Duodenal mucosa (tissue), 2 donors: ENCODE results near the gene FBL.
A peak's percentile ranks its signal among the peaks of the same experiment; 100 is the strongest.

Source experiments
- H3K27ac ChIP-seq: one replicate; pipeline ENCODE4 v1.7.0; 2013; ENCODE audit warnings: low read depth, low read length
- H3K27me3 ChIP-seq, 2 donors: one replicate each; pipeline ENCODE4 v1.7.0; 2013; ENCODE audit warnings: low read length in 2 of 2, control low read depth in 1 of 2; ENCODE audit not compliant: insufficient read depth in 2 of 2, control insufficient read depth in 1 of 2
- H3K36me3 ChIP-seq, 2 donors: one replicate each; pipeline ENCODE4 v1.7.0; 2013; ENCODE audit warnings: low read length in 2 of 2, control low read depth in 1 of 2; ENCODE audit not compliant: insufficient read depth in 2 of 2, control insufficient read depth in 1 of 2
- H3K4me1 ChIP-seq, 2 donors: one replicate each; pipeline ENCODE4 v1.7.0; 2013; ENCODE audit warnings: low read length in 2 of 2, control low read depth in 1 of 2; ENCODE audit not compliant: insufficient read depth in 2 of 2, control insufficient read depth in 1 of 2
- H3K4me3 ChIP-seq, 2 donors: one replicate each; pipeline ENCODE4 v1.7.0; 2013; ENCODE audit warnings: low read length in 2 of 2, low read depth in 1 of 2
- H3K9ac ChIP-seq, 2 donors: one replicate each; pipeline ENCODE4 v1.7.0; 2013; ENCODE audit warnings: low read length in 2 of 2, low read depth in 1 of 2
- H3K9me3 ChIP-seq, 2 donors: one replicate each; pipeline ENCODE4 v1.7.0; 2013; ENCODE audit warnings: low read length in 2 of 2, control low read depth in 1 of 2; ENCODE audit not compliant: control insufficient read depth in 1 of 2

Gene FBL

DNA sequence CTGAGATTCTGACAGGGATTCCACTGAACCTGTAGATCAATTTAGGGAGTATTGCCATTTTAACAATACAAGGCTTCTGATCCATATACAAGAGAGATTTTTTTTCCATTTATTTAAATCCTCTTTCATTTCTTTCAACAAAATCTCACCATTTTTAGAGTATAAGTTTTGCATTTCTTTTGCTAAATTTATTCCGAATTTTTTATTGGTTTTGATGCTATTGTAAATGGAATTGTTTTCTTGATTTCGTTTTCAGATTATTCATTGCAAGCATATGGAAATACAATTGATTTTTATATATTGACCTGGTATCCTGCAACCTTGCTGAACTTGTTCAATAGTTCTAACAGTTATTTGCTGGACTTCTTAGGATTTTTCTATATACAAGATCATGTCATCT is 49.1 kb downstream of the FBL start:
- Histone ChIP-seq H3K4me1 (no peaks in the 10 kb centered on the region), H3K9me3 (no peaks in the 10 kb centered on the region), H3K27ac (no peak overlapping the region), H3K9ac (no peak overlapping the region), H3K36me3 (no peaks in the 10 kb centered on the region), H3K27me3 (peaks cover 7 to 8% of the 10 kb centered on the region in 2 donors), H3K4me3 (no peak overlapping the region)

GRCh38 chr19:39796000-39796498 is 50.1 kb downstream of the FBL start:
- H3K4me1 ChIP-seq: no peaks in the 10 kb centered on the region
- H3K27me3 ChIP-seq: peaks cover 3 to 5% of the 10 kb centered on the region in 2 donors
- no peaks in the 10 kb centered on the region for H3K36me3 ChIP-seq
- H3K9ac ChIP-seq: no peak overlapping the region
- H3K27ac ChIP-seq: no peak overlapping the region
- no peaks in the 10 kb centered on the region for H3K9me3 ChIP-seq
- H3K4me3 ChIP-seq: no peak overlapping the region

DNA sequence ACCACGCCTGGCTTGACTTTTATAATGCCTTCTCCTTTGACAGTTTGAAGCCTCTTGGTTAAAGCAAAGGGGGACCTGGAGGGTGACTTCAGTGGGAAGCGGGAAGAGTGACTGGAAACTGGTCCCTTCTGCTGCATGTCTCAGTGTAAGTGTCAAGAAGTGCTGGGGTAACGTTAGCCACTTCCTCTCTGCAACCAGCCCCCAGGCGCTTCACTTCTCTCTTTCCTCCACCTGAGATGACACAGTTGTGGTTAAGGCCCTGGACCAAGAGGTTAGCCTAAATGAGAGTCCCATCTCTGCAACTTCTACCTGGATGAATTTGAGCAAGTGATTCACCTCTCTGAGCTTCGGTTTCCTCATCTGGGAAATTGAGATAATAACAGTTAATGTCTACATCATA is 51.2 kb downstream of the FBL start:
- no peaks in the 10 kb centered on the region for H3K9me3 ChIP-seq
- H3K4me3 ChIP-seq: no peak overlapping the region
- H3K27me3 ChIP-seq: peaks cover 3 to 5% of the 10 kb centered on the region in 2 donors
- no peak overlapping the region for H3K9ac ChIP-seq
- no peaks in the 10 kb centered on the region for H3K36me3 ChIP-seq
- no peak overlapping the region for H3K27ac ChIP-seq
- H3K4me1 ChIP-seq: no peaks in the 10 kb centered on the region

DNA sequence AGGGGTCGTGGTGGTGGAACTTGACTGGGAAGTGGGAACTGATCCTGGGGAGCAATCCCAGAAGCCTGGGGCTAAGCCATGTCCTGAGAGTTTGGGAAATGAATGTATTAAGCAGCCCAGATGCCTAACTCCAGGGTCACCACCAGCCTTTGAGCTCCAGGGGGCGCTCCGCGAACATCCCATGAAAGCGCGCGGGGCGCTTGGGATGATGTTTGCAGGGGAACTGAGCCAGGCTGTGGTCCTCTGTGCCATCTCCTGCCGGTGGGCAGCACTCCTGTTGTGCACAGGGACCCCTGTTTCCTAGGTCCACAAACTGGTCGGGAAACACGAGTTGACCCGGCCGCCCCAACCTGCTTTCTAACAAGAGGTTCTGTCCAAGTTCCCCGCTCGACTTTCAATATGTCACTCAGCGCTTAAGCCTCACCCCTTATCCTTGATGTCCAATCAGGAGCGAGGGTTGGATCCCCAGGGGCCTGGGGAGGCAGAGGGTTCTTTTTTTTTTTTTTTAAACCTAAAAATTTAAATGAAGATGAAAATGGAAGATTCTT is 53.1 kb downstream of the FBL start:
- peak overlapping the region; percentile 62 to 69 for H3K4me3 ChIP-seq
- H3K9me3 ChIP-seq: no peaks in the 10 kb centered on the region
- no peak overlapping the region for H3K27ac ChIP-seq
- H3K9ac ChIP-seq: no peak overlapping the region
- H3K36me3 ChIP-seq: no peaks in the 10 kb centered on the region
- H3K4me1 ChIP-seq: no peaks in the 10 kb centered on the region
- peaks cover 3 to 5% of the 10 kb centered on the region in 2 donors for H3K27me3 ChIP-seq

GRCh38 chr19:39788244-39788643 is 57.9 kb downstream of the FBL start:
- Histone ChIP-seq H3K9ac (no peak overlapping the region), H3K36me3 (no peaks in the 10 kb centered on the region), H3K4me3 (no peak overlapping the region), H3K4me1 (no peaks in the 10 kb centered on the region), H3K27me3 (peaks cover 0 to 3% of the 10 kb centered on the region in 2 donors), H3K27ac (no peak overlapping the region), H3K9me3 (peaks cover 0 to 4% of the 10 kb centered on the region in 2 donors)
